Suppressor macrophage treated with lipopolysaccharide for 4 hours (primary cell): Measurements from ENCODE around the gene IL2RG.

ENCODE experiments used
- DNase-seq: peaks from one replicate; pipeline ENCODE4 v3.0.0-alpha.2; 2020

Gene IL2RG

DNA sequence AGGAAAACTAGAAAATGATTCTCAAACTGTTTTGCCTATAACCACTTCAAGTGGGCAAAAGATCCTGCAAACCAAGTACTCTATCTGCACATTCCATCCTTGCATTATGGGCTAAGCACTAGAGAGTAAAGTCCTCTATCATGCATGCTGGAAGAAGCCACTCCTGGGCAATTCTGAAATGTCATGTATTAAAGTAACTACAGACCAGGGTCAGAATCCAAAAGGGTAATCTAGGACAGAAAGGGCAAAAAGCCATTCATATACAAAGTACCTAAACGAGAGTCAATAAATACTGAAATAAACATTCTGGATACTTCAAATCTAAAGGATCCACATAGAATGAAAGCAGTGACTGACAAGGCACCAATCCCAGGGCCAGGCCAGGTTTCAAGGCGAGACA is 44.3 kb downstream of the IL2RG start:
- no peak for DNase-seq

DNA sequence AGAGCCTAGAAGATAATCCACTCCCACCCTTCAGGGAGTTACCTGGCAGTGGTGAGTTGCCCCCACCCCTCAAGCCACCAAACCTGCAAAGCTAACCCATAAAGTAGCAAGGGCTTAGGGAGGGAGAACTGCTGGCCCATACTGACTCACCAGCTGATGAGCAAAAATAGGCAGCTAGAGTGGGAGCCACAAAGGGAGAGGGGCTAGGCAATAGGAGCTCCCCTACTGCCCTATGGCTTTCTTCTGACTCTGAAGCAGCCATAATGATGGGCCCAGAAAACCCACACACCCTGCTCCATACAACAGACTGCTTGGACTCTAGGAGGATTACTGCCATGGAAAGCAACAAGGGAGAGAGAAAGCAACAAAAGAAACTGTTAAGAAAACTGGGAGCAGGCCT is 51.2 kb downstream of the IL2RG start:
- no peak for DNase-seq

DNA sequence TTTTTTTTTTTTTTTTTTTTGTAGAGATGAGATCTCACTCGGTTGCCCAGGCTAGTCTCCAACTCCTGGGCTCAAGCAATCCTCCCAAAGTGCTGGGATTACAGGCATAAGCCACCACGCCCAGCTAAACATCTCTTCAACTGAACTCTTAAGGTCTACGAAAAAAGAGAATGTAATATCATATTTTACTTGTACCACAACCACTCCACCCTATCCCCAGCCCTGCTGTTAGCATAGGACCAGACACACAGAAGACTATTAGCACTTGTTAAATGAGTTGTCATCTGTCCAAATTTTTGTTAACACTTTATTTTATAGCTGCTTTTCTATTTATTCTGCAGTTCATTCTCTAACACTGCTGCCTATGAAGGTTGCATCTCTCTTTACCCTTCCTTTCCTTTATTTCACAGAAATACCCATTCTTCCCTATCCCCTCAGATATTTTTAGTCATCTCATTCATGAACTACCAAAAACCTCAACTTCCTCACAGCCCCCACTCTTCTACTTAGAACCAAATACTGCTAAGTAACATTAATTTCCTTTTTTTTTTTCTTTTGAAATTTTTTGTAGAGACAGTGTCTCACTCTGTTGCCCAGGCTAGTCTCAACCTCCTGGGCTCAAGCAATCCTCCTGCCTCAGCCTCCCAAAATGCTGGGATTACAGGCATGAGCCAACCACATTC is 53.4 kb downstream of the IL2RG start:
- DNase-seq = peak; percentile 37
